ENCODE data around the gene PROSER3. TPM values are rescaled to one million over a fixed set of nuclear protein-coding genes. Genes with fewer than 3 reads are reported as not detected.

Gene PROSER3
- total RNA-seq, 1 donor, result 9.5 TPM

DNA sequence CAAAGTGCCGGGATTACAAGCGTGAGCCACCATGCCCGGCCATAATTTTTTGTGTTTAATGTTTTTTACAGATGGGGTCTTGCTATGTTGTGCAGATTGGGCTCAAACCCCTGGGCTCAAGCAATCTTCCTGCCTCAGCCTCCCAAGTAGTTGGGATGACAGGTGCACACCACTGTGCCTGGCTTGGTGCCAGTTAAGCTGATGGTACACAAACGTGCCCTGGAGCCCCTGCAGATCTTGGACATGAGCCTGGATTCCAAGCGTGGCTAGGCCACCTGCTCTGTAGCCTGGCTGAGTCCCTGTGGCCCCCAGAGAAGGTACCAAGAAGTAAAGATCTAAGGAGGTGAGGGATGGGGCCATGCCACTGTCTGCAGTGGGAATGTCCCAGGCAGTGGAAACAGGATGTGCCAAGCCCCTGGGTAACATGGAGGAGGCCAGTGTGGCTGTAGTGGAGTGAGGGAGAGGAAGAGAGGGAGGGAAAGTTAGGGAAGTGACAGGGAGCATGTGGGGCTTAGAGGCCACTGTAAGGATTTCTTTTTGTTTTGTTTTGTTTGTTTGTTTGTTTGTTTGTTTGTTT lies 47.6 kb downstream of the PROSER3 start:
- TF ChIP-seq, protein P1, sequence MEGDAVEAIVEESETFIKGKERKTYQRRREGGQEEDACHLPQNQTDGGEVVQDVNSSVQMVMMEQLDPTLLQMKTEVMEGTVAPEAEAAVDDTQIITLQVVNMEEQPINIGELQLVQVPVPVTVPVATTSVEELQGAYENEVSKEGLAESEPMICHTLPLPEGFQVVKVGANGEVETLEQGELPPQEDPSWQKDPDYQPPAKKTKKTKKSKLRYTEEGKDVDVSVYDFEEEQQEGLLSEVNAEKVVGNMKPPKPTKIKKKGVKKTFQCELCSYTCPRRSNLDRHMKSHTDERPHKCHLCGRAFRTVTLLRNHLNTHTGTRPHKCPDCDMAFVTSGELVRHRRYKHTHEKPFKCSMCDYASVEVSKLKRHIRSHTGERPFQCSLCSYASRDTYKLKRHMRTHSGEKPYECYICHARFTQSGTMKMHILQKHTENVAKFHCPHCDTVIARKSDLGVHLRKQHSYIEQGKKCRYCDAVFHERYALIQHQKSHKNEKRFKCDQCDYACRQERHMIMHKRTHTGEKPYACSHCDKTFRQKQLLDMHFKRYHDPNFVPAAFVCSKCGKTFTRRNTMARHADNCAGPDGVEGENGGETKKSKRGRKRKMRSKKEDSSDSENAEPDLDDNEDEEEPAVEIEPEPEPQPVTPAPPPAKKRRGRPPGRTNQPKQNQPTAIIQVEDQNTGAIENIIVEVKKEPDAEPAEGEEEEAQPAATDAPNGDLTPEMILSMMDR (IDR thresholded peaks at IDR 0.05; ENCODE audit: insufficient read depth, low read depth, low read length), result no peak
- H3K4me3 ChIP-seq (ENCODE audit: low read depth, low read length), result no peak overlapping the region
- DNase-seq (ENCODE audit: low read depth), result no peak

DNA sequence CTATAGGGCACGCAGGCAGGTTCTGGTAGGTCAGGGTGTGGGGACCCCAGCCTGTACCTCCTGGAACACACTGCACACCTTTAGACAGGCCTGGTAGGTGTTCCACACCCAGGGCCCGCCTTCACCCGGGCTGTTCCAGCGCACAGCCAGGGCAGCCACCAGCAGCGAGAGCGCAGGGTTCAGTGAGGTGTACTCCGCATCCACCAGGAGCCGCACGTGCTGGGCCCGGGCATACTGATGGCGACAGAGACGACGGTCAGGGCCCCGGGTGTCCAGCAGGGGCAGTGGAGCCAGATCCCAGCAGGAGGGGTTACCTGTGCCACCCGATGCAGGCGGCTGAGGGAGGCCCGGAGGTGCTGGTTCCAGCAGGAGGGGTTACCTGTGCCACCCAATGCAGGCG lies 48.6 kb downstream of the PROSER3 start:
- H3K4me3 ChIP-seq (ENCODE audit: low read depth, low read length), result no peak overlapping the region
- TF ChIP-seq, protein P1 (IDR thresholded peaks at IDR 0.05; ENCODE audit: insufficient read depth, low read depth, low read length), result no peak

DNA sequence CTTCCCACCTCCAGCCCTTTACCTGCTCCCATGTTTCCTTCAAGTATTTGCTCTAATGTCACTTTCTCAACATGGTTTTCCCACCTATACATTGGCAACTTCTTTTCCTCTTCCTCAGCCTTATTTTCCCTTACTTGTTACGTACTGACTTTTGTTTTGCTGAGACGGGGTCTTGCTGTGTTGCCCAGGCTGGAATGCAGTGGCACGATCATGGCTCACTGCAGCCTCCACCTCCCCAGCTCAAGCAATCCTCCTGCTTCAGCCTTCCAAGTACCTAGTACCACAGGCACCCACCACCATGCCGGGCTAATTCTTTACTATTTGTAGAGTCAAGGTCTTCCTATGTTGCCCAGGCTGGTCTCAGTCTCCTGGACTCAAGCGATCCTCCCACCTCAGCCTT lies 49.7 kb downstream of the PROSER3 start:
- TF ChIP-seq, protein P1 (IDR thresholded peaks at IDR 0.05; ENCODE audit: insufficient read depth, low read depth, low read length), result no peak
- no peak overlapping the region for H3K4me3 ChIP-seq (ENCODE audit: low read depth, low read length)
- no peak for DNase-seq (ENCODE audit: low read depth)

More for the DNA sequence above, 48.6 kb downstream of the PROSER3 start:
- no peak for DNase-seq (ENCODE audit: low read depth)

DNA sequence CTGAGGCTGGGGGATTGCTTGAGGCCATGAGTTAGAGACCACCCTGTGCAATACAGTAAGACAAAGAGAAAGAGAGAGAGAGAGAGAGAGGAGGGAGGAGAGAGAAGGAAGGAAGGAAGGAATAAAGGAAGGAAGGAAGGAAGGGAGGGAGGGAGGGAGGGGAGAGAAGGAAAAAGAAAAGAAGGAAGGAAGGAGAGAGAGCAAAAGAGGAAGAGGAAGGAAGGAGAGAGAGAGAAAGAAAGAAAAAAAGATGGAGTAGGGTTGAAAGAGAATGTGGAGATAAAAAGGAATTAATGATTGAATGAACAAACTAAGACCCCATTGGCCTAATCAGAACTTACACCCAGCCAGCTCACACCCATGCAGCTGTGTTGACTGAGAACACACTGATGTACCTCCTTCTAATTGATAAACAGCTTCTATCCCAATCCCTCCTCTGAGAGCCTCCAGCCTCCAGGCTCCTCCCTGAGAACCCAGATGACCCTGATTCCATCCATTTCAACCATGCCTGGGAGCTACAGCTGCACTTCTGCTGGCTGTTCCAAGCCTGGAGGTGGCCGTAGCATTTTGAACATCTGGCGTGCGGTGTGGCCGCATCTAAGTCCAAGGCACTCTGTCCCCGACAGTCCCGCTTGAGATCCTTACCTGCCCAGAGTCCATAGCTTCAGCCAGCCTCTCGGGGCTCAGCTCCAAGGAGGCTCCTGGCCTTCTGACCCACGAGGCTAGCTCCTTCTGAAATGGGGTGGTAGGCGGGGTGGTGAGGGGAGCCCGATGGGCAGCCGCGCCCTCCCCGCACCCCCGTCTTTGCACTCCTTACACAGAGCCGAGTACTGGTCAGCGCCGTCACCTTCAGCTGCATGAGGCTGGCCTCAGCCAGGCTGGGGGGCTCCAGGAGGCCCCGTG lies 53.6 kb downstream of the PROSER3 start:
- TF ChIP-seq, protein P1 (IDR thresholded peaks at IDR 0.05; ENCODE audit: insufficient read depth, low read depth, low read length), result no peak
- H3K4me3 ChIP-seq (ENCODE audit: low read depth, low read length), result no peak overlapping the region
- DNase-seq (ENCODE audit: low read depth), result no peak

DNA sequence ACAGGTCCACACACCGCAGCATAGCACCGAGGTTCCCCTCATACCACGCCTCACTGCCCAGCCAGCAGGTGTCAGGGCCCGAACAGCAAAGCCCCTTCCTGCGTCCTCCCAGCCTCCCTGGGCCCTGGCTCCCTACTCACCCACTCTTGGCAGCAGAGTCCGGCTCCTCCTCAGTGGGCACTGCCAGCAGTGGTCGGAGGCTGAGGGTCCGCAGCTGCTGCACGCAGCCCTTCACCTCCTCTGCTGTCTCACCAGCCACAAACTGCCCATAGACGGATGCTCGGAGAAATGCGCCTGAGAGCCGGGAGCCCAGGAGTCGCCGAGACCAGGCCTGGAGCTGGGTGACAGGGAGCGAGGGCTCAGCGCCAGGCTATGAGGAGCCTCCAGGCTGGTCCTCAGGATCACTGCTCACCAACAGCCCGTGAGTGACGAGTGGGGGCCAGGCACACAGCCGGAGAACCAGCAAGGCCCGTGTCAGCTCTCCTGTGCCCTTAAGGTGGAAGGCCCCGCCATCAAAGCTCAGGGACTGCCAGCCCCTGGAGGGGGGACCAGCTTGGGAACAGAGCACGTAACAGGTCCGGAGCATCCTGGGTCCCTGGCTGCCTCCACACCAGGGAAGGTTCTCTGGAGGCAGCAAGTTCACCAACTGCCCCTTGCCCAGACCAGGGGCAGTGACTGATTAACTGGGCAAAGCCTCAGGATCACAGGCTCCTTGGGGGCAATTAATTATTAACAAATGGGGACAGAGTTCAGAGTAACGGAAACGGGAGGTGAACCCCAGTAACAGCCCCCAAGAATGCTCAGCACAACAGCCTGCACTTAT lies 54.5 kb downstream of the PROSER3 start, which contains the start of gene PRODH2:
Gene PRODH2, minus strand, starts transcription at position 626 of the 823 bp plus-strand sequence. Its CDS starts 40 bp downstream, at position 586.
- TF ChIP-seq, protein P1 (IDR thresholded peaks at IDR 0.05; ENCODE audit: insufficient read depth, low read depth, low read length), result no peak
- no peak within 1 kb of the TSS for H3K4me3 ChIP-seq (ENCODE audit: low read depth, low read length)
- no peak for DNase-seq (ENCODE audit: low read depth)

DNA sequence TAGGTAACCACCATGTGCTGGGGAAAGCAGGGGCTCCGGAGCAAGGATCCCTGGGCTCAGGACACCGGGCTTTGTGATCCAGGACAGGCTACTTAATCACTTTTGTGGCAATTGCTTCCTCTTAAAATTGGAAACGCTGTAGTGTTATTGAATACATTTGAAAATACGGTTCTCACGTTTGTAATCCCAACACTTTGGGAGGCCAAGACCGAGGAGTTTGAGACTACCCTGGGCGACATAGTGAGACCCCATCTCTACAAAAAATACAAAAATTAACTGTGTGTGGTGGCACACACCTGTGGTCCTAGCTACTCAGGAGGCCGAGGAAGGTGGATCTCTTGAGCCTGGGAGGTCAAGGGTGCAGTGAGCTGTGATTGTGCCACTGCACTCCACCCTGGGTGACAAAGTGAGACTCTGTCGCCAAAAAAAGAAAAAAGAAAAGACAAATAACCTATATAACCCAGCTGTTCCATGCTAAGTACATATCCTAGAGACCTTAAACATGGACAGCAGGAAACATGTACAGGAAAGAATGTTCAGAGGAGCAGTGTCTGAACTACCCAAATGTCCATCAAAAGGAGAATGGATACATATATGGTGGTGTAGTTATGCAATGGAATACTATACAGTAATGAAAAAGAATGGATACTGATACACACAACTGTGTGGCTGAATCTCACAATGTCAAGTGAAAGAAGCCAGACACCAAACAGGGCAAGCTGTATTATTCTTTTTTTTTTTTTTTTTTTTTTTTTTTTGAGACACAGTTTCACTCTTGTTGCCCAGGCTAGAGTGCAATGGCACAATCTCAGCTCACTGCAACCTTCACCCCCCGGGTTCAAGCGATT lies 55.3 kb downstream of the PROSER3 start:
- no peak for DNase-seq (ENCODE audit: low read depth)
- no peak overlapping the region for H3K4me3 ChIP-seq (ENCODE audit: low read depth, low read length)
- TF ChIP-seq, protein P1 (IDR thresholded peaks at IDR 0.05; ENCODE audit: insufficient read depth, low read depth, low read length), result no peak
